ENCODE results near the gene CRYAB.

DNA sequence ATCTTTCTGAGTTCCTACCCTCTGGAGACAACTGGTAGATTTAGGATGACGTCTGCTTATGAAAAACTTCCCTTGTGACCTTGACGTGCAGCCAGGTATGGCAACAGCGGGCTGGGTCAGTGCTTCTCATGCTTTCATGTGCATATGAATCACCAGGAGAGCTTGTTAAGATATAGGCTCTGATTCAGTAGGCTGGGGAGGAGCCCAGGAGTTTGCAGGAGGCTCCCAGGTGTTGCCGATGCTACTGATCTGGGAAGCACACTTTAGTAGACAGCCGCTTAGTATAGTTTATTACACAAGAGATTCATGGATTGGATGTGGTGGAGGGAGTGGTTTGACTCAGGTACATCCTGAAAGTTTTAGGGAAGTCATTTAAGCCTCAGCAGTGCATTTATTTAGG is 49.3 kb upstream of the CRYAB start:
- TF ChIP-seq, protein P1, sequence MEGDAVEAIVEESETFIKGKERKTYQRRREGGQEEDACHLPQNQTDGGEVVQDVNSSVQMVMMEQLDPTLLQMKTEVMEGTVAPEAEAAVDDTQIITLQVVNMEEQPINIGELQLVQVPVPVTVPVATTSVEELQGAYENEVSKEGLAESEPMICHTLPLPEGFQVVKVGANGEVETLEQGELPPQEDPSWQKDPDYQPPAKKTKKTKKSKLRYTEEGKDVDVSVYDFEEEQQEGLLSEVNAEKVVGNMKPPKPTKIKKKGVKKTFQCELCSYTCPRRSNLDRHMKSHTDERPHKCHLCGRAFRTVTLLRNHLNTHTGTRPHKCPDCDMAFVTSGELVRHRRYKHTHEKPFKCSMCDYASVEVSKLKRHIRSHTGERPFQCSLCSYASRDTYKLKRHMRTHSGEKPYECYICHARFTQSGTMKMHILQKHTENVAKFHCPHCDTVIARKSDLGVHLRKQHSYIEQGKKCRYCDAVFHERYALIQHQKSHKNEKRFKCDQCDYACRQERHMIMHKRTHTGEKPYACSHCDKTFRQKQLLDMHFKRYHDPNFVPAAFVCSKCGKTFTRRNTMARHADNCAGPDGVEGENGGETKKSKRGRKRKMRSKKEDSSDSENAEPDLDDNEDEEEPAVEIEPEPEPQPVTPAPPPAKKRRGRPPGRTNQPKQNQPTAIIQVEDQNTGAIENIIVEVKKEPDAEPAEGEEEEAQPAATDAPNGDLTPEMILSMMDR (conservative IDR thresholded peaks at IDR 0.05) = no peak
- TF ChIP-seq EZH2 (IDR thresholded peaks at IDR 0.05; ENCODE audit: low read depth) = no peak
